Neural progenitor cell (in vitro differentiated cells): Measurements from ENCODE around the gene SUPT3H. TPM values are rescaled to one million over a fixed set of nuclear protein-coding genes. Genes with fewer than 3 reads are reported as not detected.

Source experiments
- DNase-seq: peaks from one replicate; pipeline ENCODE4 v3.0.0-alpha.2; 2016; ENCODE audit warnings: low spot score
- H2AFZ ChIP-seq: fragments of 200-600 bp; sonication (generic); replicated peaks from 2 replicates; pipeline ENCODE4 v1.6.1; 2016; ENCODE audit warnings: antibody characterized with exemption
- H3F3A ChIP-seq: fragments of 200-600 bp; sonication (generic); 2 replicates; pipeline ENCODE4 v1.6.1; 2016; ENCODE audit warnings: antibody characterized with exemption, low read depth
- H3K27ac ChIP-seq: fragments of 200-600 bp; sonication (generic); 2 replicates; pipeline ENCODE4 v1.5.1; 2016; ENCODE audit warnings: mild to moderate bottlenecking
- H3K27me3 ChIP-seq: fragments of 200-600 bp; sonication (generic); 2 replicates; pipeline ENCODE4 v1.6.1; 2016; ENCODE audit warnings: mild to moderate bottlenecking, moderate library complexity
- H3K36me3 ChIP-seq: fragments of 200-600 bp; sonication (generic); 2 replicates; pipeline ENCODE4 v1.5.1; 2016
- H3K4me1 ChIP-seq: fragments of 200-600 bp; sonication (generic); 2 replicates; pipeline ENCODE4 v1.6.1; 2016; ENCODE audit warnings: mixed run types
- H3K4me2 ChIP-seq: fragments of 200-600 bp; sonication (generic); 2 replicates; pipeline ENCODE4 v1.6.1; 2016
- H3K4me3 ChIP-seq: fragments of 200-600 bp; sonication (generic); 2 replicates; pipeline ENCODE4 v1.5.1; 2016
- H3K79me2 ChIP-seq: fragments of 200-600 bp; sonication (generic); 2 replicates; pipeline ENCODE4 v1.6.1; 2016; ENCODE audit warnings: low read depth
- H3K9ac ChIP-seq: fragments of 200-600 bp; sonication (generic); 2 replicates; pipeline ENCODE4 v1.6.1; 2016
- H3K9me3 ChIP-seq: fragments of 200-600 bp; sonication (generic); 2 replicates; pipeline ENCODE4 v1.5.1; 2016; ENCODE audit warnings: low read depth
- H4K20me1 ChIP-seq: fragments of 200-600 bp; sonication (generic); 2 replicates; pipeline ENCODE4 v1.6.1; 2016; ENCODE audit warnings: low read depth
- H3K27ac Mint-ChIP-seq: 3 replicates; pipeline ENCODE4 v1.8.0; 2021; ENCODE audit warnings: mixed read lengths
- H3K27me3 Mint-ChIP-seq: 2 replicates; pipeline ENCODE4 v1.8.0; 2022; ENCODE audit warnings: low read depth, mild to moderate bottlenecking, inconsistent platforms, moderate library complexity, mixed read lengths; ENCODE audit not compliant: insufficient read depth
- H3K36me3 Mint-ChIP-seq: 3 replicates; pipeline ENCODE4 v1.8.0; 2021; ENCODE audit warnings: mixed read lengths
- H3K4me1 Mint-ChIP-seq: 3 replicates; pipeline ENCODE4 v1.8.0; 2021; ENCODE audit warnings: mixed read lengths
- H3K4me3 Mint-ChIP-seq: 3 replicates; pipeline ENCODE4 v1.8.0; 2021; ENCODE audit warnings: mild to moderate bottlenecking, moderate library complexity, mixed read lengths
- H3K9me3 Mint-ChIP-seq: 3 replicates; pipeline ENCODE4 v1.8.0; 2020; ENCODE audit warnings: mixed read lengths
- EZH2 ChIP-seq: fragments of 200-600 bp; sonication (generic); IDR thresholded peaks from 2 replicates; pipeline ENCODE4 v1.6.1; 2017; ENCODE audit warnings: antibody characterized with exemption, mild to moderate bottlenecking, moderate library complexity
- EZH2phosphoT487 ChIP-seq: fragments of 200-600 bp; sonication (generic); IDR thresholded peaks from 2 replicates; pipeline ENCODE4 v1.6.1; 2017; ENCODE audit warnings: antibody characterized with exemption
- total RNA-seq: library from RNA; depleted of rRNA; stranded (reverse); fragments of >200 nt; gene quantifications from 2 replicates; pipeline ENCODE4 v1.2.3, GENCODE V29; 2015; ENCODE audit warnings: low replicate concordance
- TF ChIP-seq, protein P1 (sequence below): fragments of 200-600 bp; sonication (generic); IDR thresholded peaks from 2 replicates; pipeline ENCODE4 v1.5.1; 2017; ENCODE audit warnings: antibody characterized with exemption, mild to moderate bottlenecking

The SUPT3H gene
- total RNA-seq, 1 donor from 2014 or later: 16.3 TPM

GRCh38 chr6:44965708-44966107 is 412.0 kb downstream of the SUPT3H start:
- TF ChIP-seq EZH2phosphoT487 (no peak), EZH2 (no peak)
- TF ChIP-seq, protein P1, sequence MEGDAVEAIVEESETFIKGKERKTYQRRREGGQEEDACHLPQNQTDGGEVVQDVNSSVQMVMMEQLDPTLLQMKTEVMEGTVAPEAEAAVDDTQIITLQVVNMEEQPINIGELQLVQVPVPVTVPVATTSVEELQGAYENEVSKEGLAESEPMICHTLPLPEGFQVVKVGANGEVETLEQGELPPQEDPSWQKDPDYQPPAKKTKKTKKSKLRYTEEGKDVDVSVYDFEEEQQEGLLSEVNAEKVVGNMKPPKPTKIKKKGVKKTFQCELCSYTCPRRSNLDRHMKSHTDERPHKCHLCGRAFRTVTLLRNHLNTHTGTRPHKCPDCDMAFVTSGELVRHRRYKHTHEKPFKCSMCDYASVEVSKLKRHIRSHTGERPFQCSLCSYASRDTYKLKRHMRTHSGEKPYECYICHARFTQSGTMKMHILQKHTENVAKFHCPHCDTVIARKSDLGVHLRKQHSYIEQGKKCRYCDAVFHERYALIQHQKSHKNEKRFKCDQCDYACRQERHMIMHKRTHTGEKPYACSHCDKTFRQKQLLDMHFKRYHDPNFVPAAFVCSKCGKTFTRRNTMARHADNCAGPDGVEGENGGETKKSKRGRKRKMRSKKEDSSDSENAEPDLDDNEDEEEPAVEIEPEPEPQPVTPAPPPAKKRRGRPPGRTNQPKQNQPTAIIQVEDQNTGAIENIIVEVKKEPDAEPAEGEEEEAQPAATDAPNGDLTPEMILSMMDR: no peak

DNA sequence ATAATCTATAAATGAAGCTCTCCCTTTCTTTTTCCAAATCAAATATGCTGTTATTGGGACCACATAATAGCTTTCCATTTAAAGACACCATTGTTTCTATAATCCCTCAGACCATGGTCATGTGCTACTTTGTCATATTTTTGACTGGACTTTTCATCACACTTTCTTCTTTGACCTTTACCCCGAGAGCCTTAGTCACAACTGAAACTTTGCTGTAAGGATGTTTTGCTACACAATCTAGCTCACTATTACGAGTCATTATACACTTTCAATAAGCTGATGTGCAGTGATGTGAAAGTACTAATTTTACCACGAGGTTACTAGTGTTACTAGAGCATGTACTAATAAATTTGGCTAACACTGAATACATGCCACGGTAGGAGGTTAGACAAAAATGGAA is 416.8 kb downstream of the SUPT3H start:
- Mint-ChIP-seq H3K27ac (no peak overlapping the region), H3K36me3 (no peaks in the 10 kb centered on the region), H3K27me3 (no peaks in the 10 kb centered on the region), H3K4me3 (no peak overlapping the region), H3K4me1 (no peaks in the 10 kb centered on the region), H3K9me3 (no peaks in the 10 kb centered on the region)
- DNase-seq: no peak
- Histone ChIP-seq H4K20me1 (no peaks in the 10 kb centered on the region), H3F3A (no peaks in the 10 kb centered on the region), H3K9ac (no peak overlapping the region), H3K4me2 (no peak overlapping the region), H3K9me3 (no peaks in the 10 kb centered on the region), H3K79me2 (no peaks in the 10 kb centered on the region), H3K36me3 (no peaks in the 10 kb centered on the region), H3K27ac (no peak overlapping the region), H3K27me3 (no peaks in the 10 kb centered on the region), H3K4me1 (peaks cover 6% of the 10 kb centered on the region), H2AFZ (no peak overlapping the region), H3K4me3 (no peak overlapping the region)
- no peak for TF ChIP-seq EZH2phosphoT487
- no peak for TF ChIP-seq EZH2
- TF ChIP-seq, protein P1: no peak

More at GRCh38 chr6:44965708-44966107, 412.0 kb downstream of the SUPT3H start:
- H4K20me1 ChIP-seq: no peaks in the 10 kb centered on the region
- H3K9ac ChIP-seq: no peak overlapping the region
- H3K4me2 ChIP-seq: peak overlapping the region; percentile 46
- no peak overlapping the region for H2AFZ ChIP-seq
- no peaks in the 10 kb centered on the region for H3K9me3 ChIP-seq
- H3F3A ChIP-seq: no peaks in the 10 kb centered on the region
- Mint-ChIP-seq H3K4me3 (no peak overlapping the region), H3K27me3 (peaks cover 3% of the 10 kb centered on the region), H3K27ac (no peak overlapping the region), H3K36me3 (no peaks in the 10 kb centered on the region), H3K4me1 (no peaks in the 10 kb centered on the region), H3K9me3 (no peaks in the 10 kb centered on the region)
- no peaks in the 10 kb centered on the region for H3K27me3 ChIP-seq
- peaks cover 9% of the 10 kb centered on the region for H3K4me1 ChIP-seq
- no peaks in the 10 kb centered on the region for H3K79me2 ChIP-seq
- no peak overlapping the region for H3K4me3 ChIP-seq
- H3K27ac ChIP-seq: no peak overlapping the region
- H3K36me3 ChIP-seq: no peaks in the 10 kb centered on the region
- DNase-seq: peak; percentile 51

GRCh38 chr6:44959651-44960050 is 418.1 kb downstream of the SUPT3H start:
- no peaks in the 10 kb centered on the region for H3K27me3 Mint-ChIP-seq
- Histone ChIP-seq H3K4me3 (no peak overlapping the region), H4K20me1 (no peaks in the 10 kb centered on the region), H3K27me3 (no peaks in the 10 kb centered on the region), H3K79me2 (no peaks in the 10 kb centered on the region), H3K36me3 (no peaks in the 10 kb centered on the region), H3K4me1 (no peaks in the 10 kb centered on the region), H3K27ac (no peak overlapping the region), H3K9ac (no peak overlapping the region), H3F3A (no peaks in the 10 kb centered on the region), H2AFZ (no peak overlapping the region), H3K4me2 (no peak overlapping the region), H3K9me3 (no peaks in the 10 kb centered on the region)
- no peak overlapping the region for H3K27ac Mint-ChIP-seq
- TF ChIP-seq EZH2 (no peak), EZH2phosphoT487 (no peak)
- TF ChIP-seq, protein P1: no peak
- no peaks in the 10 kb centered on the region for H3K4me1 Mint-ChIP-seq
- no peak overlapping the region for H3K4me3 Mint-ChIP-seq
- H3K9me3 Mint-ChIP-seq: no peaks in the 10 kb centered on the region
- H3K36me3 Mint-ChIP-seq: no peaks in the 10 kb centered on the region
- no peak for DNase-seq

DNA sequence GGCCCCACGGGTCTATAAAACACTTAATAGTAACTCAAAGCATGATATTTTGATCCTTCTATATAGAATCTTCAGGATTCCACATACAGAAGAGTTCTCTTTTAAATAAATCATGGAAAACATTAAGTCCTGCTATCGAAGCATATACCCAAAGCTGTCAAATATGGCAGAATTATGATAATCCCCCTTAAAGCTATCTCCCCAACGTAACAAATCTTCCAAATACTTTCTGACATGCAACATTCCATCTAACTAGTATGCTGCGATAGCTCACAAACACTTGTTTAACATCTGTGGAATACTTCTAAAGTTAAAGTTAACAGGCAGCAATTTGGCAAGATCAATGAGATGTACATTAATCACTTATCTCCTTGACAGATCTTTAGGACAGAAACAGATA is 420.6 kb downstream of the SUPT3H start:
- H3F3A ChIP-seq: no peaks in the 10 kb centered on the region
- H4K20me1 ChIP-seq: no peaks in the 10 kb centered on the region
- no peaks in the 10 kb centered on the region for H3K4me1 ChIP-seq
- TF ChIP-seq, protein P1: no peak
- TF ChIP-seq EZH2phosphoT487: no peak
- TF ChIP-seq EZH2: no peak
- H3K27ac ChIP-seq: no peak overlapping the region
- no peak overlapping the region for H3K27ac Mint-ChIP-seq
- no peak overlapping the region for H2AFZ ChIP-seq
- no peak for DNase-seq
- no peak overlapping the region for H3K4me2 ChIP-seq
- no peak overlapping the region for H3K9ac ChIP-seq
- no peaks in the 10 kb centered on the region for H3K36me3 ChIP-seq
- H3K36me3 Mint-ChIP-seq: peaks cover 5% of the 10 kb centered on the region
- no peaks in the 10 kb centered on the region for H3K27me3 Mint-ChIP-seq
- no peaks in the 10 kb centered on the region for H3K27me3 ChIP-seq
- no peaks in the 10 kb centered on the region for H3K79me2 ChIP-seq
- no peak overlapping the region for H3K4me3 Mint-ChIP-seq
- no peaks in the 10 kb centered on the region for H3K9me3 ChIP-seq
- no peaks in the 10 kb centered on the region for H3K9me3 Mint-ChIP-seq
- no peak overlapping the region for H3K4me3 ChIP-seq
- no peaks in the 10 kb centered on the region for H3K4me1 Mint-ChIP-seq
